K562 (cell line): ENCODE results near the gene C2orf42. TPM values are rescaled to one million over a fixed set of nuclear protein-coding genes. Genes with fewer than 3 reads are reported as not detected.

ENCODE experiments used
- COPS2 ChIP-seq: fragments of 450-650 bp; conservative IDR thresholded peaks from 2 replicates; pipeline ENCODE4 v1.6.1; 2016; ENCODE audit warnings: mild to moderate bottlenecking, moderate library complexity
- FOXK1 ChIP-seq: sonication (generic); formaldehyde crosslinking; IDR thresholded peaks from 2 replicates; pipeline ENCODE4 v1.8.0; 2022; ENCODE audit warnings: missing genetic modification reagents, mild to moderate bottlenecking, borderline replicate concordance
- HMGN3 ChIP-seq: IDR thresholded peaks from 2 replicates; pipeline ENCODE4 v1.6.1; 2011; ENCODE audit warnings: borderline replicate concordance, low read depth, mild to moderate bottlenecking, mixed read lengths, low read length; ENCODE audit not compliant: insufficient read length; ENCODE audit errors: extremely low read depth
- HNRNPK ChIP-seq: fragments of 200-400 bp; formaldehyde crosslinking; IDR thresholded peaks from one replicate; pipeline ENCODE4 v1.6.1; 2018; ENCODE audit warnings: mild to moderate bottlenecking, low read depth, low read length; ENCODE audit not compliant: poor library complexity, severe bottlenecking
- IRF9 ChIP-seq: fragments of 450-650 bp; IDR thresholded peaks from 2 replicates; pipeline ENCODE4 v1.6.1; 2016; ENCODE audit warnings: missing biosample characterization, missing genetic modification characterization
- KLF16 ChIP-seq: IDR thresholded peaks from 2 replicates; pipeline ENCODE4 v1.6.1; 2016; ENCODE audit warnings: antibody characterized with exemption
- MTA2 ChIP-seq: fragments of 450-650 bp; IDR thresholded peaks from 2 replicates; pipeline ENCODE4 v1.6.1; 2016; ENCODE audit warnings: low read depth
- NR2C2 ChIP-seq, 2 experiments: fragments of 200-800 bp in 1 of 2; sonication (Bioruptor generic) in 1 of 2; sonication (generic) in 1 of 2; formaldehyde crosslinking in 1 of 2; IDR thresholded peaks; 2 replicates each; pipeline versions ENCODE4 v1.6.1 to v1.8.0; 2016 to 2022; ENCODE audit warnings: mild to moderate bottlenecking in 1 of 2, missing compliant biosample characterization in 1 of 2, missing genetic modification characterization in 1 of 2, missing genetic modification reagents in 1 of 2
- PTRF ChIP-seq: fragments of 450-650 bp; IDR thresholded peaks from 2 replicates; pipeline ENCODE4 v1.6.1; 2016; ENCODE audit warnings: mild to moderate bottlenecking, missing genetic modification characterization, missing compliant biosample characterization
- RREB1 ChIP-seq: fragments of 250-450 bp; sonication (Bioruptor Pico); IDR thresholded peaks from 2 replicates; pipeline ENCODE4 v1.4.0; 2020
- SETDB1 ChIP-seq: IDR thresholded peaks from one replicate; pipeline ENCODE4 v1.6.1; 2012; ENCODE audit warnings: low read length, control low read depth, inconsistent platforms
- SIN3B ChIP-seq: fragments of 450-650 bp; IDR thresholded peaks from 2 replicates; pipeline ENCODE4 v1.6.1; 2017; ENCODE audit warnings: low read depth, mild to moderate bottlenecking, moderate library complexity
- TCF15 ChIP-seq: fragments of 250-450 bp; sonication (Bioruptor Pico); IDR thresholded peaks from 2 replicates; pipeline ENCODE4 v1.8.0; 2022; ENCODE audit warnings: moderate library complexity, mild to moderate bottlenecking, inconsistent platforms
- TEAD2 ChIP-seq: fragments of 450-650 bp; IDR thresholded peaks from 2 replicates; pipeline ENCODE4 v1.6.1; 2016; ENCODE audit warnings: missing genetic modification characterization, control low read depth, missing compliant biosample characterization
- ZC3H8 ChIP-seq: fragments of 450-650 bp; IDR thresholded peaks from 2 replicates; pipeline ENCODE4 v1.6.1; 2017
- ZNF609 ChIP-seq: sonication (generic); formaldehyde crosslinking; IDR thresholded peaks from 2 replicates; pipeline ENCODE4 v1.8.1; 2023; ENCODE audit warnings: missing genetic modification reagents, mild to moderate bottlenecking, borderline replicate concordance
- polyA plus RNA-seq, 8 experiments: library from polyadenylated mRNA; depleted of rRNA in 4 of 8; stranded (reverse) in 5 of 8; unstranded in 3 of 8; fragments of >200 nt; fragmentation: Nextera tagmentation in 2 of 8; fragmentation: Illumina TruSeq in 1 of 8; extraction: Ambion mirVana in 2 of 8; extraction: Trizol in 1 of 8; gene quantifications; 2 replicates each; pipeline versions ENCODE4 v1.2.1 to v1.2.3, GENCODE V29; 2011 to 2014; ENCODE audit warnings: inconsistent platforms in 1 of 8, missing spikeins in 1 of 8
- total RNA-seq, 7 experiments: library from RNA; depleted of rRNA in 6 of 7; stranded (reverse); fragments of >200 nt in 6 of 7; fragmentation: Illumina TruSeq in 2 of 7; extraction: Trizol in 2 of 7; gene quantifications; 2 replicates each; pipeline versions ENCODE4 v1.2.1 to v1.2.3, GENCODE V29; 2011 to 2021; ENCODE audit warnings: low replicate concordance in 1 of 7

The C2orf42 gene
- total and polyA plus RNA-seq, 9 of the 15 experiments (the other 6 are each of a cell fraction or from before 2014, with no cell fraction given), result 4.6 to 10.9 (median 7.5) TPM

- TF ChIP-seq FOXK1 (no peak), KLF16 (no peak), HMGN3 (peak; percentile 81), ZNF609 (CRISPR knock-in tag) (no peak), NR2C2 (CRISPR knock-in tag; IDR thresholded peaks at IDR 0.05) (no peak), NR2C2 (tag; IDR thresholded peaks at IDR 0.05) (peak; percentile 79; the same call in 1 of the 2 replicates), RREB1 (CRISPR knock-in tag) (no peak), COPS2 (no peak), MTA2 (no peak), SETDB1 (no peak), IRF9 (tag) (no peak), HNRNPK (peak; percentile 99), ZC3H8 (no peak), TCF15 (CRISPR knock-in tag) (no peak), PTRF (tag) (no peak), SIN3B (peak; percentile 12; the same call in 1 of the 2 replicates), TEAD2 (tag) (no peak)
Measured at GRCh38 chr2:70141902-70142589, 48.8 kb downstream of the C2orf42 start (continued).
